Vagina (tissue), 2 donors: ENCODE measurements around the gene WFIKKN1. TPM values are rescaled to one million over a fixed set of nuclear protein-coding genes. Genes with fewer than 3 reads are reported as not detected.

Source experiments
- DNase-seq, 2 donors: peaks; one replicate each; pipeline ENCODE4 v3.0.0-alpha.2; 2017; ENCODE audit errors: extremely low spot score in 2 of 2
- H3K27ac ChIP-seq: fragments of 200-600 bp; sonication (generic); one replicate; pipeline ENCODE4 v1.5.1; 2019
- H3K27me3 ChIP-seq: fragments of 200-600 bp; sonication (generic); one replicate; pipeline ENCODE4 v1.5.1; 2019
- H3K36me3 ChIP-seq, 2 donors: fragments of 200-600 bp; sonication (generic); one replicate each; pipeline ENCODE4 v1.5.1; 2017 to 2019
- H3K4me1 ChIP-seq: fragments of 200-600 bp; sonication (generic); one replicate; pipeline ENCODE4 v1.5.1; 2019
- H3K4me3 ChIP-seq, 2 donors: fragments of 200-600 bp; sonication (generic); 1 replicate in 1 of 2; 2 replicates in 1 of 2; pipeline ENCODE4 v1.5.1; 2016 to 2019
- H3K9me3 ChIP-seq: fragments of 200-600 bp; sonication (generic); one replicate; pipeline ENCODE4 v1.5.1; 2019
- POLR2A ChIP-seq, 2 donors: fragments of 450-650 bp; IDR thresholded peaks; one replicate each; pipeline ENCODE4 v1.6.1; 2017; ENCODE audit warnings: antibody characterized with exemption in 2 of 2, mild to moderate bottlenecking in 2 of 2, moderate library complexity in 2 of 2
- POLR2AphosphoS5 ChIP-seq, 2 donors: sonication (generic); formaldehyde crosslinking; IDR thresholded peaks; one replicate each; pipeline ENCODE4 v1.9.0; 2017; ENCODE audit warnings: antibody characterized with exemption in 2 of 2, mild to moderate bottlenecking in 2 of 2, low read depth in 1 of 2; ENCODE audit not compliant: insufficient read depth in 1 of 2
- intact Hi-C: fragments of 100-400 bp; cut with DNase I; formaldehyde crosslinking; loops from one replicate; pipeline ENCODE4 v1.15.1; 2023
- total RNA-seq: library from RNA; depleted of rRNA; stranded (reverse); fragments of >200 nt; gene quantifications from one replicate; pipeline ENCODE4 v1.2.3, GENCODE V29; 2016
- TF ChIP-seq, protein P1 (sequence below), 3 experiments: fragments of 450-650 bp in 2 of 3; fragments of 200-600 bp in 1 of 3; sonication (generic) in 1 of 3; IDR thresholded peaks; one replicate each; pipeline ENCODE4 v1.5.1; 2017 to 2019; ENCODE audit warnings: antibody characterized with exemption in 3 of 3, mild to moderate bottlenecking in 2 of 3, moderate library complexity in 2 of 3

The WFIKKN1 gene
- total RNA-seq, 1 donor from 2014 or later = 3.2 TPM

DNA sequence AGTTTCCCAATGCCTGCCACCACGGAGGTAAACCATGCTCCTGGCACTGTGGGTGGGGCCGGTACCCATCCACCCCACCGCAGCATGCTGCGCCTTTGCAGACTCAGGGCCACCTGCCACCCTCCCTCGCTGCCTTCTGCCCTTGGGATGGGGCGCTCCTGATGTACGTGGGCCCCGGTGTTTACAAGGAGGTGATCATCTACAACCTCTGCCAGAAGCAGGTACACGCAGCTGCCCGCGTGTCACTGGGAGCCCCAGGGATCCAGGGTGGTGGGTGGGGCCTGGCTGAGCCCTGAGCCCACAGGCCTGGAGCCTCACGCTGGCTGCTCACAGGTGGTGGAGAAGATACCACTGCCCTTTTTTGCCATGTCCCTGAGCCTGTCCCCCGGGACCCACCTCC lies 35.8 kb downstream of the WFIKKN1 start:
- peaks cover 25% of the 10 kb centered on the region for H3K4me1 ChIP-seq
- H3K9me3 ChIP-seq = no peaks in the 10 kb centered on the region
- no peak overlapping the region for H3K27ac ChIP-seq
- H3K4me3 ChIP-seq = no peak overlapping the region
- H3K36me3 ChIP-seq = peaks cover 0 to 22% of the 10 kb centered on the region in 2 donors
- TF ChIP-seq POLR2AphosphoS5 (IDR thresholded peaks at IDR 0.05; ENCODE audit: insufficient read depth in 1 of 2, low read depth in 1 of 2) (no peak), POLR2A (IDR thresholded peaks at IDR 0.05) (no peak)
- TF ChIP-seq, protein P1, sequence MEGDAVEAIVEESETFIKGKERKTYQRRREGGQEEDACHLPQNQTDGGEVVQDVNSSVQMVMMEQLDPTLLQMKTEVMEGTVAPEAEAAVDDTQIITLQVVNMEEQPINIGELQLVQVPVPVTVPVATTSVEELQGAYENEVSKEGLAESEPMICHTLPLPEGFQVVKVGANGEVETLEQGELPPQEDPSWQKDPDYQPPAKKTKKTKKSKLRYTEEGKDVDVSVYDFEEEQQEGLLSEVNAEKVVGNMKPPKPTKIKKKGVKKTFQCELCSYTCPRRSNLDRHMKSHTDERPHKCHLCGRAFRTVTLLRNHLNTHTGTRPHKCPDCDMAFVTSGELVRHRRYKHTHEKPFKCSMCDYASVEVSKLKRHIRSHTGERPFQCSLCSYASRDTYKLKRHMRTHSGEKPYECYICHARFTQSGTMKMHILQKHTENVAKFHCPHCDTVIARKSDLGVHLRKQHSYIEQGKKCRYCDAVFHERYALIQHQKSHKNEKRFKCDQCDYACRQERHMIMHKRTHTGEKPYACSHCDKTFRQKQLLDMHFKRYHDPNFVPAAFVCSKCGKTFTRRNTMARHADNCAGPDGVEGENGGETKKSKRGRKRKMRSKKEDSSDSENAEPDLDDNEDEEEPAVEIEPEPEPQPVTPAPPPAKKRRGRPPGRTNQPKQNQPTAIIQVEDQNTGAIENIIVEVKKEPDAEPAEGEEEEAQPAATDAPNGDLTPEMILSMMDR (IDR thresholded peaks at IDR 0.05) = no peak
- DNase-seq = no peak
- H3K27me3 ChIP-seq = no peaks in the 10 kb centered on the region
- intact Hi-C loops = no loop called here

DNA sequence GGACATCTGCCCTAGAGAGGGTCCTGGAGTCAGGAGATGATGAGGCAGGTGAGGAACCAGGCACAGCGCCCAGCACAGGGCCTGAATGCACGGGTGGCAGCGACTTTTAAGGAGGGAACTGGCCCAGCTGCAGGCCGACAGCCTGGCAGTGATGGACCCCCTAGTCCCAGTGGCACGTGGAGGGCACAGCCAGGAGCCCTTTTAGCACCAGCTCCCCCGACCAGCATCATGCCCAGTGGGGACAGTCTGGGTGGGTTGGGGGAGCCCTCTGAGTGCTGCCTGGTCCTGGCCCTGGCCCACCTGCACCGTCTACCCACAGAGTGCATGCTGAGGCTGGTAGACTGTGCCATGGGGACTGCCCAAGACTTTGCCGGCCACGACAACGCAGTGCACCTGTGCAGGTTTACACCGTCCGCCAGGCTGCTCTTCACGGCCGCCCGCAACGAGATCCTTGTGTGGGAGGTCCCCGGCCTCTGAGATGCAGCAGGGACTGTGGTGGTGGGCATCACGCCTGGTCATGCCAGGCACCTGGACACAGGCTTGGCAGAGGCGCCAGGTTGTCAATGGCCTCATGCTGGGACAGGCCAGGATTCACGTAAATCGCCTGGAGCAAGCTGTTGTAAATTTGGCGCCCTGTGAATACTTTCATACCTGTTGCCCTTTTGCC lies 36.5 kb downstream of the WFIKKN1 start:
- H3K27me3 ChIP-seq = no peaks in the 10 kb centered on the region
- H3K27ac ChIP-seq = peak overlapping the region; percentile 90
- H3K9me3 ChIP-seq = no peaks in the 10 kb centered on the region
- peaks cover 23% of the 10 kb centered on the region for H3K4me1 ChIP-seq
- H3K36me3 ChIP-seq = peaks cover 0 to 29% of the 10 kb centered on the region in 2 donors
- peak overlapping the region; percentile 81 to 99 for H3K4me3 ChIP-seq
- TF ChIP-seq POLR2AphosphoS5 (IDR thresholded peaks at IDR 0.05; ENCODE audit: insufficient read depth in 1 of 2, low read depth in 1 of 2) (no peak), POLR2A (IDR thresholded peaks at IDR 0.05) (no peak)
- TF ChIP-seq, protein P1 (IDR thresholded peaks at IDR 0.05) = no peak
- no peak for DNase-seq
- intact Hi-C loops = no loop called here

DNA sequence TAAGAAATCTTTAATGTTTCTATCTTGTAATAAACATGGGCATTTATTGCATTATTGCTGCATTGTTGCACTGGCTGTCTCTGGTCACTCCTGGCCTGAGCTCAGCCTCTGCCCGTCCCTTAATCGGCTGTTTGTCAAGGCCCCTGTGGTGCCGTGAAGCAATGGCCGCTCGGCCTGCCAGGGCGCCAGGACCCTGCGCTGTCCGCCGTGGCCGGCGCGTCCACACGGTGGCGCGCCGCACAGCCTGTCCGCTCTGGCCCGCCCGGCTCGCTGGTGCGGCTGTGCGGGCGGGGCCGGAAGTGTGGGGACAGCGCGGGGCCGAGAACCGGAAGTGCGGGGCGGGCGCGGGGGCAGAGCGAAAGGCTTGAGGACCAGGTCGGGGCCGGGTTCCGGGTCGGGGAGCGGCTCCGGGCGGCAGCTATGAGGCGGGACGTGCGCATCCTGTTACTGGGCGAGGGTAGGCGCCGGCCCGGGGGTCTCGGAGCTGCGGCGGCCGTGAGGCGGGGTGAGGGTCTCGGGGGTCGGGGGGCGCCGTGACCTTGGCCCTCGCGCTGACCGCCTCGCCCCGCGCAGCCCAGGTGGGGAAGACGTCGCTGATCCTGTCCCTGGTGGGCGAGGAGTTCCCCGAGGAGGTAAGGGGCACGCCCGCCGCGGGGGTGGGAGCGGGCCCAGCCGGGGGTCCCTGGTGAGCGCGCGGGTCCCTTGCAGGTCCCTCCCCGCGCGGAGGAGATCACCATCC lies 37.2 kb downstream of the WFIKKN1 start, which contains the start of gene RHOT2:
TSS of gene RHOT2 (plus strand) at position 353 of the 739 bp plus-strand sequence. CDS start at position 421, 68 bp downstream.
- Histone ChIP-seq H3K27ac (peak within 1 kb of the TSS; percentile 90), H3K9me3 (no peaks in the 10 kb centered on the region), H3K36me3 (peaks cover 0 to 36% of the 10 kb centered on the region in 2 donors), H3K27me3 (no peaks in the 10 kb centered on the region), H3K4me1 (peaks cover 23% of the 10 kb centered on the region), H3K4me3 (peak within 1 kb of the TSS; percentile 81 to 99)
- no peak for DNase-seq
- peak in 1 of 2 donors; percentile 46 for TF ChIP-seq POLR2A (IDR thresholded peaks at IDR 0.05)
- TF ChIP-seq, protein P1 (IDR thresholded peaks at IDR 0.05) = peak; percentile 79 to 92 (median 91)
- peak in 1 of 2 donors; percentile 65 for TF ChIP-seq POLR2AphosphoS5 (IDR thresholded peaks at IDR 0.05; ENCODE audit: insufficient read depth in 1 of 2, low read depth in 1 of 2)
- intact Hi-C loops = no loop called here

DNA sequence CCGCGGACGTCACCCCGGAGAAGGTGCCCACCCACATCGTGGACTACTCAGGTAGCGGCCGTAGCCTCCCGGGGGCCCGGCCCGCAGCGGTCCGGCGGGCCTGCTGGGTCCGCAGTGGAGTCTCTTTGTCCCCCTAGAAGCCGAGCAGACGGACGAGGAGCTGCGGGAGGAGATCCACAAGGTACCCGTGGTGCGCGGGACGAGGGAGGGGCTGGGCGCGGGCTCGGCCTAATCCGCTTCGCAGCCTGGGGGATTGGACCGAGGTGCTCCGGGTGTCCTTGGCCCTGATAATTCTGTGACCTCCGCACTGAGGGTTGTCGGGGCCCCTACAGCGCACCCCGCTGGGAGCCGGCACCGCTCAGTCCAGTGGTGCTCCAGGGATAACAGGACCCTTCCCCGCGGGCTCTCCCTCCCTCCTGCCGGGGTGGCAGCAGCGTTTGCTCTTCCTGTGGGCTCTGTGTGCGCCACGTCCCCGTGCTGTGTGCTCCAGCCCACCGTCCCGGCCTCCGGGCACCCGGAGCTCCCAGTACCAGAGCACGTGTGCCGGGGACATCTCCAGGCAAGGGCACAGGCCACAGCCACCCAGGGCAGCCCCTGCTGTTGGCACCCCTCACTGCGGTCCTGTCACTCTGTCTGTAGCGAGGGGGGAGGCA lies 37.9 kb downstream of the WFIKKN1 start:
- Histone ChIP-seq H3K36me3 (peaks cover 0 to 42% of the 10 kb centered on the region in 2 donors), H3K4me3 (peak overlapping the region; percentile 81 to 99), H3K27ac (peak overlapping the region; percentile 90), H3K9me3 (no peaks in the 10 kb centered on the region), H3K27me3 (no peaks in the 10 kb centered on the region), H3K4me1 (peaks cover 23% of the 10 kb centered on the region)
- TF ChIP-seq POLR2A (IDR thresholded peaks at IDR 0.05) (no peak), POLR2AphosphoS5 (IDR thresholded peaks at IDR 0.05; ENCODE audit: insufficient read depth in 1 of 2, low read depth in 1 of 2) (no peak)
- TF ChIP-seq, protein P1 (IDR thresholded peaks at IDR 0.05) = no peak
- no peak for DNase-seq
- intact Hi-C loops = no loop called here
